CD4-positive, alpha-beta T cell (primary cell): ENCODE measurements around the gene UBTD1. TPM values are rescaled to one million over a fixed set of nuclear protein-coding genes. Genes with fewer than 3 reads are reported as not detected.

ENCODE experiments used
- ATAC-seq: fragments of 200-7000 bp; cut with Tn5 transposase; one replicate; pipeline ENCODE4 v1.10.0; 2022; ENCODE audit warnings: mild to moderate bottlenecking; ENCODE audit not compliant: poor library complexity
- CTCF ChIA-PET: fragments of 350-600 bp; sonication (Branson Sonifier 250); formaldehyde crosslinking; loops from one replicate; lab custom pipeline; 2021; ENCODE audit warnings: antibody characterized with exemption, inconsistent platforms; lab: Charles Lee
- POLR2A ChIA-PET: fragments of 350-600 bp; sonication (Branson Sonifier 250); formaldehyde crosslinking; loops from one replicate; lab custom pipeline; 2021; ENCODE audit warnings: antibody characterized with exemption, inconsistent platforms; lab: Charles Lee
- DNase-seq, 14 experiments: peaks; one replicate each; pipeline ENCODE4 v3.0.0-alpha.2; 2013 to 2020; ENCODE audit warnings: mixed read lengths in 2 of 14
- H3K27ac ChIP-seq, 2 donors: one replicate each; pipeline versions ENCODE4 v1.5.1 to v1.7.0; 2013; ENCODE audit warnings: low read length in 2 of 2, low read depth in 1 of 2, mild to moderate bottlenecking in 1 of 2
- H3K27me3 ChIP-seq, 2 experiments: 1 replicate in 1 of 2; 2 replicates in 1 of 2; pipeline versions ENCODE4 v1.6.1 to v1.7.0; 2013; ENCODE audit warnings: low read length in 2 of 2, control low read depth in 1 of 2, mild to moderate bottlenecking in 1 of 2, moderate library complexity in 1 of 2; ENCODE audit not compliant: insufficient read depth in 2 of 2, control insufficient read depth in 1 of 2
- H3K36me3 ChIP-seq: one replicate; pipeline ENCODE4 v1.6.1; 2013; ENCODE audit warnings: low read length, control low read depth; ENCODE audit not compliant: insufficient read depth
- H3K4me1 ChIP-seq: one replicate; pipeline ENCODE4 v1.6.1; 2013; ENCODE audit warnings: low read length, control low read depth; ENCODE audit not compliant: insufficient read depth
- H3K4me3 ChIP-seq: one replicate; pipeline ENCODE4 v1.5.1; 2013; ENCODE audit warnings: mild to moderate bottlenecking, low read length, moderate library complexity
- H3K9me3 ChIP-seq, 2 experiments: 1 replicate in 1 of 2; 2 replicates in 1 of 2; pipeline versions ENCODE4 v1.6.1 to v1.7.0; 2013; ENCODE audit warnings: low read length in 2 of 2, mild to moderate bottlenecking in 2 of 2, control low read depth in 1 of 2, moderate library complexity in 1 of 2; ENCODE audit not compliant: control insufficient read depth in 1 of 2, insufficient read depth in 1 of 2
- H3K27ac Mint-ChIP-seq: one replicate; pipeline ENCODE4 v1.8.0; 2020; ENCODE audit warnings: mixed read lengths
- H3K27me3 Mint-ChIP-seq: one replicate; pipeline ENCODE4 v1.8.0; 2021; ENCODE audit warnings: mixed read lengths
- H3K36me3 Mint-ChIP-seq: one replicate; pipeline ENCODE4 v1.8.0; 2021; ENCODE audit warnings: low read depth, mixed read lengths
- H3K4me1 Mint-ChIP-seq: one replicate; pipeline ENCODE4 v1.8.0; 2021; ENCODE audit warnings: low read depth, mixed read lengths
- H3K4me3 Mint-ChIP-seq: one replicate; pipeline ENCODE4 v1.8.0; 2020; ENCODE audit warnings: mild to moderate bottlenecking, mixed read lengths
- H3K9me3 Mint-ChIP-seq: one replicate; pipeline ENCODE4 v1.8.0; 2020; ENCODE audit warnings: mixed read lengths
- CTCF ChIP-seq: fragments of 200-600 bp; IDR thresholded peaks from one replicate; pipeline ENCODE4 v1.8.0; 2022; ENCODE audit warnings: antibody characterized with exemption, mild to moderate bottlenecking
- intact Hi-C, 2 experiments: fragments of 100-400 bp; cut with DNase I in 1 of 2; cut with micrococcal nuclease in 1 of 2; formaldehyde crosslinking; loops; one replicate each; pipeline versions ENCODE4 v1.15.1 to v1.9.0; 2023 to 2025; cut with DNase I, micrococcal nuclease
- total RNA-seq, 174 experiments: library from RNA in 2 of 174; stranded (reverse) in 2 of 174; gene quantifications; one replicate each; pipeline ENCODE4 v1.2.3 and lab custom pipeline; 2021 to 2026

Gene UBTD1
- total RNA-seq, 2 experiments from 2014 or later, result 0.56 to 0.80 TPM

- Mint-ChIP-seq H3K9me3 (no peaks in the 10 kb centered on the region), H3K4me1 (no peaks in the 10 kb centered on the region), H3K27ac (no peak overlapping the region), H3K36me3 (no peaks in the 10 kb centered on the region), H3K4me3 (no peak overlapping the region), H3K27me3 (no peaks in the 10 kb centered on the region)
- ATAC-seq (no peak), DNase-seq (no peak)
- Histone ChIP-seq H3K4me1 (no peaks in the 10 kb centered on the region), H3K27ac (no peak overlapping the region), H3K36me3 (no peaks in the 10 kb centered on the region), H3K4me3 (no peak overlapping the region), H3K27me3 (no peaks in the 10 kb centered on the region), H3K9me3 (no peaks in the 10 kb centered on the region)
- TF ChIP-seq CTCF, result no peak
- intact Hi-C loops, result no loop called here
- ChIA-PET CTCF (no interaction called here), POLR2A (no interaction called here)
Observed at GRCh38 chr10:97599272-97599619, 100.5 kb downstream of the UBTD1 start.

GRCh38 chr10:97600616-97601015 is 101.9 kb downstream of the UBTD1 start:
- Mint-ChIP-seq H3K27ac (no peak overlapping the region), H3K4me3 (no peak overlapping the region), H3K4me1 (no peaks in the 10 kb centered on the region), H3K9me3 (no peaks in the 10 kb centered on the region), H3K36me3 (no peaks in the 10 kb centered on the region), H3K27me3 (no peaks in the 10 kb centered on the region)
- H3K4me1 ChIP-seq, result no peaks in the 10 kb centered on the region
- H3K27ac ChIP-seq, result no peak overlapping the region
- H3K4me3 ChIP-seq, result no peak overlapping the region
- intact Hi-C loops, result no loop called here
- H3K9me3 ChIP-seq, result no peaks in the 10 kb centered on the region
- no peaks in the 10 kb centered on the region for H3K36me3 ChIP-seq
- ChIA-PET POLR2A (no interaction called here), CTCF (no interaction called here)
- no peak for ATAC-seq
- TF ChIP-seq CTCF, result no peak
- no peak for DNase-seq
- H3K27me3 ChIP-seq, result no peaks in the 10 kb centered on the region

- ChIA-PET CTCF (no interaction called here), POLR2A (no interaction called here)
- Mint-ChIP-seq H3K9me3 (no peaks in the 10 kb centered on the region), H3K36me3 (no peaks in the 10 kb centered on the region), H3K27ac (no peak overlapping the region), H3K4me3 (no peak overlapping the region), H3K4me1 (no peaks in the 10 kb centered on the region), H3K27me3 (no peaks in the 10 kb centered on the region)
- no peak for DNase-seq
- H3K27me3 ChIP-seq, result no peaks in the 10 kb centered on the region
- intact Hi-C loops, result no loop called here
- no peak for TF ChIP-seq CTCF
- H3K36me3 ChIP-seq, result no peaks in the 10 kb centered on the region
- no peak for ATAC-seq
- no peak overlapping the region for H3K27ac ChIP-seq
- H3K9me3 ChIP-seq, result no peaks in the 10 kb centered on the region
- H3K4me3 ChIP-seq, result no peak overlapping the region
- H3K4me1 ChIP-seq, result no peaks in the 10 kb centered on the region
Observed at GRCh38 chr10:97601268-97602215, 102.8 kb downstream of the UBTD1 start.
